ENCODE results near the gene ACSS1. TPM values are rescaled to one million over a fixed set of nuclear protein-coding genes. Genes with fewer than 3 reads are reported as not detected.

Gene ACSS1
- polyA plus RNA-seq, 4 donors: 27.9 to 106 (median 55.4) TPM

DNA sequence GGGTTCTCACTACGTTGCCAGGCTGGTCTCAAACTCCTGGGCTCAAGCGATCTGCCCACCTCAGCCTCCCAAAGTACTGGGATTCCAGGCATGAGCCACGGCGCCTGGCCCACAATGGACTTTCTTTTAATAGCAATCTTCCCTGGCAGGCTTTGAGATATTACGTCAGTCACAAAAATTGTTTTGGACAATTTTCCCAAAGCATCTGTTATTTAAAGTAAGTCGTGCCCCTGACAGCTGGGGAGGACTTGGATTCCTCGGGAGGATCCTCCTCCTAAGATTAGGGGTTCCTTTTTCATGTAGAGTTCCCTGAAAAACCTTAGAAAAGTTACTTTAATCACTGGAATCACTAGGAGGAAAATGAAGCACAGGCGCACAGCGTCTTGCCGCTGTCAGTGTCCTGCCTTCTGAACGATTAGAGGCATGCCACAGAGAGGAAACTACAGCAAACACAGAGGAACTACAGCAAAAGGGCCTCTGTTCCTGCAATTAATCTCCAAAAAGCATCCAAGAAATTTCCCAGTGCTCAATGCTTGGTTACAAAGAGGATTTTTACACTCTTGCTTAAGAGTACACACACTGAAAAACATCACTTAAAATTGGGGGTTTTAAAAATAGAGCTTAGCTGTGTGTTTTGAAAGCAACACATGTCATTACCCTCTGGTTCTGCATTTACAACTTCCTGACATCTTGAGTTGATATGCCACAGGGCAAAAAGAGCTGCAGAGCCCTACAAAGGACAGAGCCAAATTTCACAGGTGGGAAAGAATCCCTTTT lies 4.5 kb downstream of the ACSS1 start:
- Histone ChIP-seq H3K27ac (ENCODE audit: low read depth in 1 of 3, low read length in 2 of 3) (peak overlapping the region; percentile 30 to 96 (median 79)), H3K9me3 (ENCODE audit: control insufficient read depth in 2 of 2, insufficient read depth in 1 of 2, low read depth in 1 of 2, low read length in 1 of 2) (no peaks in the 10 kb centered on the region), H3K36me3 (ENCODE audit: control insufficient read depth in 3 of 3, insufficient read depth in 2 of 3, low read depth in 1 of 3, low read length in 3 of 3) (peaks cover 0 to 46% (median 0%) of the 10 kb centered on the region in 3 donors), H3K4me3 (ENCODE audit: low read depth in 1 of 3, low read length in 3 of 3) (no peak overlapping the region), H3K27me3 (ENCODE audit: control insufficient read depth in 3 of 3, insufficient read depth in 3 of 3, low read length in 3 of 3) (no peaks in the 10 kb centered on the region), H3K4me1 (ENCODE audit: control insufficient read depth in 3 of 3, insufficient read depth in 2 of 3, low read depth in 1 of 3, low read length in 2 of 3) (peaks cover 17 to 39% (median 22%) of the 10 kb centered on the region in 3 donors)
- WGBS, 3 donors: 44 to 79% (median 74%) methylated on average over 11 of the region's 11 CpGs
- no peak for DNase-seq
- FAIRE-seq: no peak

DNA sequence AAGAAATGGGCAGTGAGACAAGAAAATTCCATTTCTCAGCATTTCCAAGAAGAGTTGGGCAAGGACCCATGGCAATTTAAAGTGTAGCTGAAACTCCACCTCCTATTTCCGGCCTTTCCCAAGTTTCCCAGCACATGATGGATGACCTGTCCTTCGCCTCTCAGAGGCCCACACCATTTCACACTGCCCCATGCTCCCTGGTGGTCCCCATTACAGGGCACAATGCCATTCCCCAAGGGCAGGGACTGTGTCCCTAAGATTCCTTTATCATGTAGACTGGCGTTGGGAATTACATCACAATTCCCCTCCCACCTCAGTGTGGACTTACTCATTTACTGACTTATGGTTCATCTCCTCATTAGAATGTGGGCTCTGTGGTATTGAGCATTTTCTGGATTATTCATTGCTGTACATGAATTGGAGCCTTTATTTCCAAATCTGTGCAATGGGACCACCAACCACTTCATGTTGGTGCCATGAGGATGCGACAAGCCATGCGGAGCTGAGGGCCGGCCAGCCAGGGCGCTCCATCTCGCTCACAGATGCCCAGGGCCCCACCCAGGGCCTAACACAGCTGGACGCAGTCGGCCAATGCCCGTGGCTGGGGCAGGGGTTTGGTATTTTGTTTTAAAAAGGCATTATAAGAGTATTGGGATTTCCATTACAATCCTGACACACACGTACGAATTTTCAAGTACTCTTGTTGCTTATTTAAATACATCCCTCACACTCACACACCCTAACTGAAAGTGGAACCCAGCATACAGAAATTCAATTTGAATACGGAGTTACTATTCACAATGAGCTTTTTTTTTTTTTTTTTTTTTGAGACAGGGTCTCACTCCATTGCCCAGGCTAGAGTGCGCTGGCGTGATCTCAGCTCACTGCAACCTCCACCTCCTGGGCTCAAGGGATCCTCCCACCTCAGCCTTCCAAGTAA lies 5.4 kb downstream of the ACSS1 start:
- WGBS, 3 donors: 74 to 91% (median 85%) methylated on average over 16 of the region's 16 CpGs
- no peak overlapping the region for H3K4me3 ChIP-seq (ENCODE audit: low read depth in 1 of 3, low read length in 3 of 3)
- peaks cover 20 to 37% (median 22%) of the 10 kb centered on the region in 3 donors for H3K4me1 ChIP-seq (ENCODE audit: control insufficient read depth in 3 of 3, insufficient read depth in 2 of 3, low read depth in 1 of 3, low read length in 2 of 3)
- H3K9me3 ChIP-seq (ENCODE audit: control insufficient read depth in 2 of 2, insufficient read depth in 1 of 2, low read depth in 1 of 2, low read length in 1 of 2): no peaks in the 10 kb centered on the region
- H3K27me3 ChIP-seq (ENCODE audit: control insufficient read depth in 3 of 3, insufficient read depth in 3 of 3, low read length in 3 of 3): no peaks in the 10 kb centered on the region
- H3K27ac ChIP-seq (ENCODE audit: low read depth in 1 of 3, low read length in 2 of 3): peak overlapping the region in 2 of 3 donors; percentile 61 to 96
- peaks cover 0 to 55% (median 1%) of the 10 kb centered on the region in 3 donors for H3K36me3 ChIP-seq (ENCODE audit: control insufficient read depth in 3 of 3, insufficient read depth in 2 of 3, low read depth in 1 of 3, low read length in 3 of 3)
- DNase-seq: peak in 1 of 2 donors; percentile 31
- FAIRE-seq: no peak

DNA sequence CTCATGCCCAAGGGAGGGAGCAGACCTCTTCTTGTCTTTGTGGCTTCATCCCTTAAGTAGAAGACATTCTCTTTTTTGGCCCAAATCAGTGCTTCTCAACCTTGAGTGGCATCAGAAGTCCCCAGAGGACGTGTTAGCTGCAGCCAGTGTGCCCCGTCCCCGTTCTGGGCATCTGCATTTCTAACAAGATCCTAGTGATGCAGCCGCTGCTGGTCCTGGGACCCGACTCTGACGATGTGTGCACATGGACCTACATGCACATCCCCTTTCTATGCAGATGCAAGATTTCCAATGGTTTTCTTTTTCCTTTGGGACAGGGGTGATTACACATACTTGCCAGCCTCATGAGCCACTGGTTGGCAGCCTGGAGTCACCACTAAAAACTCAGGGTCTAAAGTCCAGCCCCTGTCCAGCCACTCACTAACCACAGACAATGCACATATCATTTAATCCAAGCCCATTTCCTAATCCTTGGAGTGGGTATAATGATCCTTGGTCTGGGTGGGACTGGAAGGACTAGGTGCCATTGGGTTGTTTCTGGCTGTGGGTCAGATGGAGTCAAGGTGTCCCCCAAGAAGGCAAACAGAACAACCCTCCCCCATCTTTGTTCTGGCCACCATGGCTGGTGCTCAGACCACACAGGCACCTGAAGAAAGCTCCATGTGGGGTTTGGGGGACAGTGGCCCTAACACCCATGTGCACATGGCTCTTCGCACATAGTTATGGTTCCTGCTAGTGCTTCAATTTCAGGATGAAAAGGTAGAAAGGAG lies 6.4 kb downstream of the ACSS1 start:
- WGBS, 3 donors: 93 to 98% (median 96%) methylated on average over 7 of the region's 7 CpGs
- DNase-seq: no peak
- H3K4me3 ChIP-seq (ENCODE audit: low read depth in 1 of 3, low read length in 3 of 3): no peak overlapping the region
- H3K36me3 ChIP-seq (ENCODE audit: control insufficient read depth in 3 of 3, insufficient read depth in 2 of 3, low read depth in 1 of 3, low read length in 3 of 3): peaks cover 0 to 65% (median 5%) of the 10 kb centered on the region in 3 donors
- H3K27ac ChIP-seq (ENCODE audit: low read depth in 1 of 3, low read length in 2 of 3): peak overlapping the region in 1 of 3 donors; percentile 33
- peaks cover 20 to 37% (median 22%) of the 10 kb centered on the region in 3 donors for H3K4me1 ChIP-seq (ENCODE audit: control insufficient read depth in 3 of 3, insufficient read depth in 2 of 3, low read depth in 1 of 3, low read length in 2 of 3)
- no peaks in the 10 kb centered on the region for H3K9me3 ChIP-seq (ENCODE audit: control insufficient read depth in 2 of 2, insufficient read depth in 1 of 2, low read depth in 1 of 2, low read length in 1 of 2)
- no peaks in the 10 kb centered on the region for H3K27me3 ChIP-seq (ENCODE audit: control insufficient read depth in 3 of 3, insufficient read depth in 3 of 3, low read length in 3 of 3)
- FAIRE-seq: no peak

DNA sequence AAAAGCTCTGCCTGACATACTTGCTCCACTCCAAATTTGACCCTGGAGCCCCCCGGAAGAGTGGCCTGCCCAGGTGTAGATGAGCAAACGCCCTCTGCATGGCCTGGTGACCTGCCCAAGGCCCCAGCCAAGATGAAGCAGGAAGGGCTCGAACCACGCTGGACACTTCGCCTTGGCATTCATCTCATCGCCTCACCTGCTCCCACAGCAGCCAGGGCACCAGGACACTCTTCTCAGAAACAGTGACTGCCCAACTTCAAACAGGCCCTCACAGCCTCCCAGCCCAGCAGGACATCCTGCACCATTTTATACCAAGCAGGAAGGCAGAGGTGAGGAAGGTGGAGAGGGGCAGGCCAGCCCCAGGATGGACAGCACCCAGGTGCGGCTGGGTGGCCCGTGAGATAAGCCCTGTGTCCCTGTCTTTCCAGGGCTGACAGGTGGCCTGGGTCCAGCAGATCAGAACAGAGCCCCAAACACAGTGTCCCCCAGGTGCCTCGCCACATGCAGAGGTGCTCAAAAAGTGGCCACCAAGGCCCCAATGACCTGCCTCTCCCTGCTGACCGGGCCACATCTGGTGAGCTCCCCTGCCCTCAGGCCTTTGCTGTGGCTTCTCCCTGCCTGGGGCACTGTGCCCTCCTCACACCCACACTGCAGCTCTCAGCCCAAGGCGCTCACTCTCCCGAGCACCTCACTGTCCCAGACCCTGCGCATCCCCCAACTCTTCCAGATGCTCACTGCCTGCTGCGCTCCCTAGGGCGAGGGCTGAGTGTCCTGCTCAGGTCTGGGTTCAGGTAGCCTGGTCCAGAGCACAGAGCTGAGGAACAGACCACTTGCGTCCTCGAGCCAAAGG lies 7.2 kb downstream of the ACSS1 start:
- H3K27me3 ChIP-seq (ENCODE audit: control insufficient read depth in 3 of 3, insufficient read depth in 3 of 3, low read length in 3 of 3): no peaks in the 10 kb centered on the region
- no peak for DNase-seq
- peaks cover 0 to 71% (median 5%) of the 10 kb centered on the region in 3 donors for H3K36me3 ChIP-seq (ENCODE audit: control insufficient read depth in 3 of 3, insufficient read depth in 2 of 3, low read depth in 1 of 3, low read length in 3 of 3)
- H3K27ac ChIP-seq (ENCODE audit: low read depth in 1 of 3, low read length in 2 of 3): no peak overlapping the region
- 88 to 89% (median 88%) methylated on average over 16 to 17 of the region's 17 CpGs for WGBS, 3 donors
- no peak overlapping the region for H3K4me3 ChIP-seq (ENCODE audit: low read depth in 1 of 3, low read length in 3 of 3)
- H3K9me3 ChIP-seq (ENCODE audit: control insufficient read depth in 2 of 2, insufficient read depth in 1 of 2, low read depth in 1 of 2, low read length in 1 of 2): no peaks in the 10 kb centered on the region
- peaks cover 18 to 33% (median 20%) of the 10 kb centered on the region in 3 donors for H3K4me1 ChIP-seq (ENCODE audit: control insufficient read depth in 3 of 3, insufficient read depth in 2 of 3, low read depth in 1 of 3, low read length in 2 of 3)
- no peak for FAIRE-seq

DNA sequence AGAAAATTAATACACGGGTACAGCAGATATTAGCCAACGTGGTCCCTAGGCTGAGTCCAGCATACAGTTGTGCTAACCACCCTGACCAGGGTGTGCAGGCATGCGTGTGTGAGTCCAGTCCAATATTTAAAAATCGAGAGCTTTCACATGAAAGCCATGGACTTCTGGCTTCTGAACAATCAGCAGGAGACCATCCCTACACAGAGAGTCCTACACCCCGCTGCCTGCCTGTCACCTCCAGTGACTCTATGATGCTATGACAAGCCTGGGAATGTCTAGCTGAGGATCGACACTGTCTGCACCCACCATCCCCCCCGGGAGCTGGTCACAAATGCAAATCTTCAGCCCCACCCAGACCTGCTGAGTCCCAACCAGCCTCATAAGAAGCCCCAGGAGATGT lies 7.9 kb downstream of the ACSS1 start:
- H3K9me3 ChIP-seq (ENCODE audit: control insufficient read depth in 2 of 2, insufficient read depth in 1 of 2, low read depth in 1 of 2, low read length in 1 of 2): no peaks in the 10 kb centered on the region
- peaks cover 0 to 72% (median 5%) of the 10 kb centered on the region in 3 donors for H3K36me3 ChIP-seq (ENCODE audit: control insufficient read depth in 3 of 3, insufficient read depth in 2 of 3, low read depth in 1 of 3, low read length in 3 of 3)
- no peak overlapping the region for H3K4me3 ChIP-seq (ENCODE audit: low read depth in 1 of 3, low read length in 3 of 3)
- H3K4me1 ChIP-seq (ENCODE audit: control insufficient read depth in 3 of 3, insufficient read depth in 2 of 3, low read depth in 1 of 3, low read length in 2 of 3): peaks cover 13 to 26% (median 15%) of the 10 kb centered on the region in 3 donors
- FAIRE-seq (no peak), DNase-seq (no peak)
- H3K27me3 ChIP-seq (ENCODE audit: control insufficient read depth in 3 of 3, insufficient read depth in 3 of 3, low read length in 3 of 3): no peaks in the 10 kb centered on the region
- 77 to 81% (median 79%) methylated on average over 7 of the region's 7 CpGs for WGBS, 3 donors
- H3K27ac ChIP-seq (ENCODE audit: low read depth in 1 of 3, low read length in 2 of 3): no peak overlapping the region

DNA sequence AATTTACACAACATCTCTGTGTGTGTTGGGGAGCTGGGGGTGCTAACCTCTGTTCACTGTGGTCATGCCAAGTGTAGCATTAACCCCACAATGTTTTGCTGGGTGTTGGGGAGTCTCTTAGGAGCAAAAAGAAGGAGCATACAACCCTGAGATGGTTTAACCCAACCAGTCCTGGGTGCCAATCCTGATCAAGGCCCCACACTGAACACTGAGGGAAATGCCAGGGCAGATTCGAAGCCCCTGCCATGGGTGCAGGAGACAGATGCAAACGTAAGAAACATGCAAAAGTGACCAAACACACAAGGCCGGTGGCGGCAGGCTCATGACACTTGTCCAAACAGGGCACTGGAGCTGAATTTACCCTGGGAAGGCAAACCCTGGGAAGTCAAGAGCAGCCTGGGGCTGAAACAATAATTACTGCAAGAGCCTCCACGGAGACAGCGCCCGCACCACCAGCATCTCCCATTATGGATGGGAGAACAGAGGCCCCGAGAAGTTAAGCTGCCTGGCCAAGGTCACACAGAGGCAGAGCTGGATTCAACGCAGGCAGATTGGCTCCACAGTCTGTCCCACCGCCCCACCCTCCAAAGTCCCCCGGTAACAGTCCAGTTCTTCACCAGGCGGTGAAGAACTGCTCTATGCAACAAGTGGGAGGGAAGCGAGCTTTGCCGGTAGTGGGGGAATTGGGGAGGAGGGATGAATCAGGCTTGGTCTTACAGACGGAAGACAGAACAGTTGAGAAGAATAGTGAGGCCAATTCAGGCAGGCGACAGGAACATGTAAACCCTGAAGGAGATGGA lies 8.5 kb downstream of the ACSS1 start:
- 80 to 87% (median 84%) methylated on average over 16 of the region's 16 CpGs for WGBS, 3 donors
- Histone ChIP-seq H3K4me3 (ENCODE audit: low read depth in 1 of 3, low read length in 3 of 3) (no peak overlapping the region), H3K36me3 (ENCODE audit: control insufficient read depth in 3 of 3, insufficient read depth in 2 of 3, low read depth in 1 of 3, low read length in 3 of 3) (peaks cover 0 to 76% (median 5%) of the 10 kb centered on the region in 3 donors), H3K27me3 (ENCODE audit: control insufficient read depth in 3 of 3, insufficient read depth in 3 of 3, low read length in 3 of 3) (no peaks in the 10 kb centered on the region), H3K9me3 (ENCODE audit: control insufficient read depth in 2 of 2, insufficient read depth in 1 of 2, low read depth in 1 of 2, low read length in 1 of 2) (no peaks in the 10 kb centered on the region), H3K27ac (ENCODE audit: low read depth in 1 of 3, low read length in 2 of 3) (no peak overlapping the region), H3K4me1 (ENCODE audit: control insufficient read depth in 3 of 3, insufficient read depth in 2 of 3, low read depth in 1 of 3, low read length in 2 of 3) (peaks cover 9 to 24% (median 14%) of the 10 kb centered on the region in 3 donors)
- FAIRE-seq (no peak), DNase-seq (no peak)

DNA sequence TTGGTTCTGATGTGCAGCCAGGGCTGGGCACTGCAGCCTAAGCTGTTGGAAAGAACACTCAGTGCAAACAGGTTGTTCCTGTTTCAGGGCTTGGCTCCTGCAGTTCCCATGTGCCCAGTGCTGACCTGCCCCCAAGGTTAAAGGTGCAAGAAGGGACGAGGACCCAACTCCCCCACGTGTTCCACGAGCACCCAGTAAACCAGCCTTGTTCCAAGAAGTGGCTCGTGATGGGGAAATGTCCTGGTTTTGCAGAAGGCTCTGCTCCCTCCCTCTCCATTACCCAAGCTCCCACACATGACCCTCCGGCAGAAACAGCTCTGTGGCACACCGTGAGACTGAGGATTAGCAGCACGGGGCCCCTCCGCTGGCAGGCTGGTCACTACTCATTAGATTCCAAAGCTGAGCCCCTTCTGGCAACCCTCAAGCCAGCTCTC lies 9.4 kb downstream of the ACSS1 start:
- DNase-seq: no peak
- Histone ChIP-seq H3K27me3 (ENCODE audit: control insufficient read depth in 3 of 3, insufficient read depth in 3 of 3, low read length in 3 of 3) (no peaks in the 10 kb centered on the region), H3K27ac (ENCODE audit: low read depth in 1 of 3, low read length in 2 of 3) (no peak overlapping the region), H3K9me3 (ENCODE audit: control insufficient read depth in 2 of 2, insufficient read depth in 1 of 2, low read depth in 1 of 2, low read length in 1 of 2) (no peaks in the 10 kb centered on the region), H3K4me3 (ENCODE audit: low read depth in 1 of 3, low read length in 3 of 3) (no peak overlapping the region), H3K36me3 (ENCODE audit: control insufficient read depth in 3 of 3, insufficient read depth in 2 of 3, low read depth in 1 of 3, low read length in 3 of 3) (peaks cover 0 to 84% (median 5%) of the 10 kb centered on the region in 3 donors), H3K4me1 (ENCODE audit: control insufficient read depth in 3 of 3, insufficient read depth in 2 of 3, low read depth in 1 of 3, low read length in 2 of 3) (peaks cover 5 to 15% (median 8%) of the 10 kb centered on the region in 3 donors)
- no peak for FAIRE-seq
- 51 to 81% (median 61%) methylated on average over 8 of the region's 8 CpGs for WGBS, 3 donors

All from small intestine (tissue), 7 donors.